GM13977 (cell line): ENCODE measurements around the gene SCD.

Experiments used
- DNase-seq: peaks from one replicate; pipeline ENCODE4 v3.0.0; 2012; ENCODE audit warnings: low spot score
- CTCF ChIP-seq: IDR thresholded peaks from 2 replicates; pipeline ENCODE4 v1.5.1; 2012; ENCODE audit warnings: mild to moderate bottlenecking, control low read depth; ENCODE audit not compliant: insufficient read depth; ENCODE audit errors: extremely low read depth, missing control alignments
- in situ Hi-C: fragments of 300-500 bp; cut with MboI; formaldehyde crosslinking; loops from one replicate; pipeline ENCODE4 v1.12.0; 2022; ENCODE audit warnings: low sequenced_read_pairs, low pct_unique_long_range_greater_than_20kb, mixed read lengths, inconsistent platforms; ENCODE audit not compliant: unreplicated experiment

The SCD gene

GRCh38 chr10:100328198-100328597, 18.8 kb upstream of the SCD start:
- no peak for TF ChIP-seq CTCF
- in situ Hi-C loops: no loop called here
- DNase-seq: no peak

- DNase-seq: no peak
- in situ Hi-C loops: loop anchor here (10.0 kb wide), 1 partner anchor 185 kb away; the partner anchor contains the start of gene SEC31B
- TF ChIP-seq CTCF: no peak
Measured at GRCh38 chr10:100330079-100330478, 17.0 kb upstream of the SCD start, which contains the start of gene PKD2L1. PKD2L1 (minus strand) TSS chr10:100330228; CDS start chr10:100330103, 125 bp downstream.

DNA sequence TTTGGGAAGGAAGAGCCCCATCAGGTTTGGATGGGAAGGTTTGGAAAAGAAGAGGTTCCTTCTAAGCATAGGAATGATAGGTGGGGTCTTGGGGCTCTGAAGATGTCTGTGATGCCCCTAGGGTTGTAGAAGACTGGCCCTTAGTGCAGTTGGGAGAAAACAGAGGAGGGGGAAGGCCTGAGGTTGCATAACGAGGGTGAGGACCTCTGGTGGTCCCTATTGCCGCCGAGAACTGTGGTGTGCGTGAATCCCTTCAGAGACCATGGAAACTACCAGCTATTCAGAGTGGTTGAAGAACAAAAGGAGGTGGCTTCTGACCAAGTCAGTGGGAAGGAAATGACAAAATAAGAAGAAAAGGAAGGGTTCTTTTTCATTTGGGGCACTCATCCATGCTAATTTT, 13.9 kb upstream of the SCD start:
- in situ Hi-C loops: loop anchor here (10.0 kb wide), 1 partner anchor 182 kb away; the partner anchor contains the start of gene SEC31B
- no peak for DNase-seq
- no peak for TF ChIP-seq CTCF

DNA sequence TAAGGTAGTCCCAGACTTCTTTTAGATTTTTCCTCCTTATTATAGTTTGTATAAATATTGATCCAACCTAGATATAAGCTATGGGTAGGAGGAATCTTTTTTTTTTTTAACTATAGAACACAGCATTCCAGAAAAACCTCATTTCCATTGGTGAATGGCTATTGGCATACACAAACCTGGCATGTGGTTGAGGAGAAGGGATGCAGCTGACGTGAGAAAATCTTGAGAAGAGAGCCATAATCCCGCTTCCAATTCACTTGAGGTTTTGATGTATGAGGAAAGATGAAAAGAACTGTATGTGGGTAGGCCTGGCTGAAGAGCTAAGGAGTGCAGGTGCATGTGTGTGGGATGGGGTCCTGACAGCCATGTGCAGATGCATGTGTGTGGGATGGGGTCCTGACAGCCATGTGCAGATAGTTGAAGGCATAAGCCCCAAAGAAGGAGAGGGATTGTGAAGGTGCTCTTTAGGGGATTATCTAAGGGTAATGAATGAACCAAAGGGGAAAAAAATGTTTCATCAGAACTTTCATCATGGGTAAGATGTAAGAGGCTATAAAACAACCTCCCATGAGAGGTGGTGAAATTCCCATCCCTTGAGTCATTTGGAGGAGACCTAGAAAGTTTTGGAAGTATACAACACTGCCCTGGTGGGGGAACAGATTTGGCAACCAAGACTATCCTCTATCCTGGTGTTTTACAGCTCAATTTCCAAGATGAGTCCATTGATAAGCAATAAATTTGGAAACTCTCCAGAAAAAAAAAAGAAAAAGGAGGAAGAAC, 13.2 kb upstream of the SCD start:
- in situ Hi-C loops: loop anchor here (10.0 kb wide), 1 partner anchor 181 kb away; the partner anchor contains the start of gene SEC31B
- TF ChIP-seq CTCF: no peak
- DNase-seq: no peak

- no peak for DNase-seq
- no peak for TF ChIP-seq CTCF
- in situ Hi-C loops: loop anchor here (10.0 kb wide), 1 partner anchor 180 kb away; the partner anchor contains the start of gene SEC31B
Measured at GRCh38 chr10:100334762-100335161, 12.3 kb upstream of the SCD start.

DNA sequence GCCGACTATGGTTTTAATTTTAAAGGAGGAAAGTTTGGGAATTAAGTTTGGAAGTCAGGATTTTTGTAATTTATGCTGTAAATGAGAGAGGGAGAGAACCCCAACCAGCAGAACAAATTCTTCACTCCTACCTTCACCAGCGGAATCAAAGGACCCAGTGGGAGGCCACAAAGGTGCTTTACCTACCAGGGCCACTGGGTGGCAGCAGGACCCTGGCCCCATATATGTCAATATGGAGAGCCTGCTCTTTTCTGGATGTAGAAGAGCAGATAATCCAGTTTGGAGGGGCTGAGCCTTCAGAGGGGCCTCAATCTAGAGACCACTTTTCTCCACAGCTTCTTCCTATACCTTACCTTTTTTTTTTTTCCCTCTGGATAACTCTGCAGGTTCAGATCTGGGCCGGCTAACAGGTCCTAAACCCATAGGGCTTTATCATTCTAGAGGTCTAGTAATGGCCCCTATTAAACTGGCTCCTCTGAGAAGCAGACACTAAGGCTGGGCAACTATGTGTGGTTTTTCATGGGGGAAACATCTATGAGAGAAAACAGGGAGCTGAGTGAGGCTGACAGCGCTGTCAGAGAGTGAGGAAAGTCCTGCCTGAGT, 8.5 kb upstream of the SCD start:
- DNase-seq: peak; percentile 78
- in situ Hi-C loops: loop anchor here (10.0 kb wide), 1 partner anchor 176 kb away; the partner anchor contains the start of gene SEC31B
- peak; percentile 88 for TF ChIP-seq CTCF
